Endothelial cell of umbilical vein (primary cell): Measurements from ENCODE around the gene ALDH3A2.

Source experiments
- EZH2 ChIP-seq: IDR thresholded peaks from 2 replicates; pipeline ENCODE4 v1.6.1; 2012; ENCODE audit warnings: borderline replicate concordance, low read depth, mild to moderate bottlenecking, moderate library complexity, low read length, inconsistent platforms; ENCODE audit not compliant: severe bottlenecking
- FOS ChIP-seq: IDR thresholded peaks from 2 replicates; pipeline ENCODE4 v1.6.1; 2011; ENCODE audit warnings: mild to moderate bottlenecking, low read length, moderate library complexity, borderline replicate concordance; ENCODE audit not compliant: insufficient read depth
- GATA2 ChIP-seq: IDR thresholded peaks from 2 replicates; pipeline ENCODE4 v1.7.0; 2011; ENCODE audit warnings: low read depth, mild to moderate bottlenecking, moderate library complexity, mixed read lengths, low read length; ENCODE audit not compliant: insufficient read length, insufficient read depth
- JUN ChIP-seq: IDR thresholded peaks from 2 replicates; pipeline ENCODE4 v1.6.1; 2011; ENCODE audit warnings: borderline replicate concordance, low read depth; ENCODE audit not compliant: insufficient read length, insufficient read depth
- MAX ChIP-seq: IDR thresholded peaks from 2 replicates; pipeline ENCODE4 v1.6.1; 2011; ENCODE audit not compliant: insufficient read depth, insufficient read length
- MYC ChIP-seq: IDR thresholded peaks from one replicate; pipeline ENCODE4 v1.6.1; 2011; ENCODE audit warnings: mild to moderate bottlenecking, low read depth, low read length
- POLR2A ChIP-seq: IDR thresholded peaks from 2 replicates; pipeline ENCODE4 v1.6.1; 2012; ENCODE audit warnings: low read depth, mild to moderate bottlenecking, control low read depth, low read length
- POLR2AphosphoS5 ChIP-seq: IDR thresholded peaks from 2 replicates; pipeline ENCODE4 v1.6.1; 2012; ENCODE audit warnings: low read depth, mild to moderate bottlenecking, control low read depth, low read length, moderate library complexity; ENCODE audit not compliant: insufficient read depth
- TF ChIP-seq, protein P1 (sequence below), 2 donors: IDR thresholded peaks; 1 replicate in 1 of 2; 2 replicates in 1 of 2; pipeline ENCODE4 v1.5.1; 2011; ENCODE audit warnings: low read length in 2 of 2, mild to moderate bottlenecking in 2 of 2, moderate library complexity in 2 of 2, control low read depth in 1 of 2, inconsistent platforms in 1 of 2, low read depth in 1 of 2; ENCODE audit not compliant: insufficient read depth in 1 of 2; ENCODE audit errors: extremely low read depth in 1 of 2

- TF ChIP-seq EZH2 (no peak), GATA2 (no peak), MAX (no peak), MYC (no peak), POLR2A (no peak), JUN (no peak), POLR2AphosphoS5 (no peak), FOS (no peak)
- TF ChIP-seq, protein P1, sequence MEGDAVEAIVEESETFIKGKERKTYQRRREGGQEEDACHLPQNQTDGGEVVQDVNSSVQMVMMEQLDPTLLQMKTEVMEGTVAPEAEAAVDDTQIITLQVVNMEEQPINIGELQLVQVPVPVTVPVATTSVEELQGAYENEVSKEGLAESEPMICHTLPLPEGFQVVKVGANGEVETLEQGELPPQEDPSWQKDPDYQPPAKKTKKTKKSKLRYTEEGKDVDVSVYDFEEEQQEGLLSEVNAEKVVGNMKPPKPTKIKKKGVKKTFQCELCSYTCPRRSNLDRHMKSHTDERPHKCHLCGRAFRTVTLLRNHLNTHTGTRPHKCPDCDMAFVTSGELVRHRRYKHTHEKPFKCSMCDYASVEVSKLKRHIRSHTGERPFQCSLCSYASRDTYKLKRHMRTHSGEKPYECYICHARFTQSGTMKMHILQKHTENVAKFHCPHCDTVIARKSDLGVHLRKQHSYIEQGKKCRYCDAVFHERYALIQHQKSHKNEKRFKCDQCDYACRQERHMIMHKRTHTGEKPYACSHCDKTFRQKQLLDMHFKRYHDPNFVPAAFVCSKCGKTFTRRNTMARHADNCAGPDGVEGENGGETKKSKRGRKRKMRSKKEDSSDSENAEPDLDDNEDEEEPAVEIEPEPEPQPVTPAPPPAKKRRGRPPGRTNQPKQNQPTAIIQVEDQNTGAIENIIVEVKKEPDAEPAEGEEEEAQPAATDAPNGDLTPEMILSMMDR (IDR thresholded peaks at IDR 0.05; ENCODE audit: extremely low read depth in 1 of 2, insufficient read depth in 1 of 2, low read depth in 1 of 2, low read length in 2 of 2): no peak
These were observed 28.3 kb downstream of the ALDH3A2 start for GRCh38 chr17:19676896-19677295.
